GM21619 (cell line): ENCODE measurements around the gene SVEP1.
A peak's percentile ranks its signal among the peaks of the same experiment; 100 is the strongest.

Experiments used
- ATAC-seq: cut with Tn5 transposase; IDR thresholded peaks from one replicate; pipeline ENCODE4 v1.9.1; 2021; ENCODE audit not compliant: unreplicated experiment

The SVEP1 gene

GRCh38 chr9:110328763-110329162, 250.8 kb downstream of the SVEP1 start:
- ATAC-seq: no peak

GRCh38 chr9:110327716-110328115, 251.8 kb downstream of the SVEP1 start:
- ATAC-seq: no peak

DNA sequence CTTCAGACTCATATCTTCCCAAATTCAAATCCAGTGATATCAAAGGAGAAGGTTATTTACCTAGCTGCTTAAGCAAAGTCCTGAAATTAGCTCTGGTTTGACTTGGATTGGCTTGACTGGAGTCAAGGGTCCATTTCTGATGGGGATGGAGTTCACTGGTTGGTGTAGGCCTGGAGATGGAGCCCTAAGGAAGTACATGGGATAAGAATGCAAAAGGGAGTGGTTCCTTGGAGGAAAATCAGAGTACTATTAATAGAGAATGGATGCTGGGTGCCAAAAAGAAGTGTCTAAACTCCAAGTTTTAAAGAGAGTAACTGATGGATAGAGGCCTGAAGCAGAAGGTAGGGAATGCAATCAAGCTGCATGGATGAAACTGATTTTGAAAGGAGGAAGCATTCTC, 255.7 kb downstream of the SVEP1 start:
- ATAC-seq: no peak

DNA sequence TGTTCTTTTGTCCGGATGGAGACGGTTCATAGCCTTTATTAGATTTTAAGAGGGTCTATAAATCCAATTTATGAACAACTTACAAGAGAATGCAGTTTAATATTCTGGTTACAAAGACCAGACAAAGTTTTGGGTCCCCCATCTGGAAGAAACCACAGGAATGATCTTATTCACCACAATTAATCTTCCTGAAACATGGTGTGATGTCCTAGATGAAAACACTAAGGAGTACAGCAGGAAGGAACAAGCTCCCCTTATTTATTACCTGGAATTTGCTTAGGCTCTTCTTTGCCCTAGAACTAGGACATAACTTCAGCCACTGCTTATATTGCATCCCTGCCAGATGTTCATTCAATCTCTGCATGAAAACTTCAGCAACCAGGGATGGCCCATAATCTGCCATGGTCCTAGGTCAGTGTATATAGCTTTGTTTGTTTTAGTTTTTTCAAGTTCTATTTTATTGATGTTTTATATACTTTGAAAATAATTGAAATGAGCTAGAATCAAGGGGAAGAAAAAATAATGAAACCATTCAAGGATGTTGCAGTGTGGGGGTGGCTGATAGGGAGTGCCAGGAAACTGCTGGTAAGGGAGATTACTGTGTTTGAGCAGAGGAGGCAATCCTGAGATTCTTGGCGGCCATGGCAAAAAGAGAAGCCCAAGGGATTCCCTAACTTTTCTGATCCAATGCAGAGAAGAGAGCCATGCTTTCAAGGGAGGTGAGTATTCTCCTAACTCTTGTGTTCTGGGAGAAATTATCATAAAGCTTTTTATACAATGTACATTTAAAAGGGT, 258.7 kb downstream of the SVEP1 start:
- ATAC-seq: no peak

- ATAC-seq: no peak
Observed at GRCh38 chr9:110319781-110320492, 259.6 kb downstream of the SVEP1 start.

DNA sequence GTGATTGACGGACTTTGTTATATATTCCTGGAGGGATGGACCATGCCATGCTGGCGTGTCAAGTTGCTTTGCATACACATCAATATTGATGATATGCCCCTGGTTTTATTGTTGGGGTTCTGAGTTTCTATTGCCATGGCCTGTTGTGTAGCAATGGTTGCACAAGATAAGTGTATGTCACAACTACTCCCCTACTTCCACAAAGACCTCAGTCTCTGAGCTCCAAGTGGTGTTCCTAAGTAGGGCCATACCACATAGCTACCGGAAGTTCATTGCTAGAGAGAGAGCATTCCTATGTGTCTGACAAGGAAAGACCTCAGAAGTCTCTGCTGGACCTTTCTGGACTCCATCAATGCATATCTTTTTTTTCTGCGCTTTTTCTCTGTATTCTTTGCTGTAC, 261.6 kb downstream of the SVEP1 start:
- ATAC-seq: no peak

DNA sequence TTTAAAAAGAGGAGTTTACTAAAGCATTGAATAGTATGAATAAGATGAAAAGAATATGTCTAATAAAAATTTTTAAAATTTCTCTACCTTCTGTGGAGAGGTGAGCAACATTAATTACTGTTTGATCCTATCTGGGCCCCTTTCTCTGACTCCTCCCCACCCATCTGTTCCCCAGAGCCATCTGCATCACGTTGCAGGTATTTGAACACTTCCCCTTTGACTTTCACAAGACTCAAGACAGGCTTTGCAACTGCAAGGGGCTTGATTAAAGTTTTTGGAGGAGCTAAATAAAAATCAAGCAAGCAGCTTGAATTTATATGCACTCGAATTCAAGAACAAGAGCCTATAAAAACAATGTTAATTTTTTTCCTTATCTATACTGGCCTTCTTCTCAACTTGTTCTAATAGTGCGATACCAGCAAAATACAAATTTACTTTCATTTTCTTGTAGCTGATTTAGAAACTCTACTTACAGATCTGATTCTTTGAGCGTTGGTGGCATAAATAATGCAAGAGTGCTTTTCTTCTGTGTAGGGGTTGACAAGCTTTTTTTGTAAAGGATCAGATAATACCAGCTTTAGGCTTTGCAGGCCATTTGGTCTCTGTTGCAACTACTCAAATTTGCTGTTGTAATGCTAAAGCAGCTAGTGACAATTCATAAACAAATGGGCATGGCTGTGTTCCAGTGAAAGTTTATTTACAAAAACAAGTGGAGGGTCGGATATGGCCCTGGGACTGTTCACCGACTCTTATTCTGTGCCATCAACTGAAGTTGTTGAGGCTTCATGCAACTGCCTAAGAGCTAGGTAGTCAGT, 263.1 kb downstream of the SVEP1 start:
- ATAC-seq: peak; percentile 96
